Measurements from ENCODE around the gene TBX1. TPM values are rescaled to one million over a fixed set of nuclear protein-coding genes. Genes with fewer than 3 reads are reported as not detected.
"Not testable (repeated sequence)": the region's sequence is repeated elsewhere in the genome, so short reads cannot be mapped to it uniquely, and the experiment has no call there.

TBX1 gene
- total and polyA plus RNA-seq, 2 experiments from 2014 or later: 0.07 TPM; not detected in 1

- H3K27ac ChIP-seq: no peak overlapping the region
- 66% methylated on average over 10 of the region's 45 CpGs for WGBS (ENCODE audit: low lambda C conversion rate, missing lambda C conversion rate)
- H4K20me1 ChIP-seq (ENCODE audit: insufficient read depth, poor library complexity, severe bottlenecking): peaks cover 5% of the 10 kb centered on the region
- no peaks in the 10 kb centered on the region for H3K9me3 ChIP-seq (ENCODE audit: low read depth)
- peaks cover 11% of the 10 kb centered on the region for H3K4me1 ChIP-seq (ENCODE audit: insufficient read depth)
- no peak for TF ChIP-seq CTCF (IDR thresholded peaks at IDR 0.05; ENCODE audit: poor library complexity)
- TF ChIP-seq EZH2 (IDR thresholded peaks at IDR 0.05; ENCODE audit: borderline replicate concordance): peak; percentile 36
- TF ChIP-seq EZH2phosphoT487 (IDR thresholded peaks at IDR 0.05; ENCODE audit: low read depth, severe bottlenecking, unreplicated experiment): no peak
- no peaks in the 10 kb centered on the region for H3K36me3 ChIP-seq (replicated peaks; ENCODE audit: insufficient read depth, low read depth)
- no peak for DNase-seq (ENCODE audit: low spot score)
- H3K4me2 ChIP-seq: no peak overlapping the region
- H3K79me2 ChIP-seq: no peaks in the 10 kb centered on the region
- no peak overlapping the region for H2AFZ ChIP-seq
- H3K4me3 ChIP-seq: no peak overlapping the region
- peaks cover 64% of the 10 kb centered on the region for H3K27me3 ChIP-seq
- no peaks in the 10 kb centered on the region for H3K9me2 ChIP-seq (replicated peaks; ENCODE audit: insufficient read depth)
Observed at GRCh38 chr22:19724927-19725661, 35.5 kb upstream of the TBX1 start.

DNA sequence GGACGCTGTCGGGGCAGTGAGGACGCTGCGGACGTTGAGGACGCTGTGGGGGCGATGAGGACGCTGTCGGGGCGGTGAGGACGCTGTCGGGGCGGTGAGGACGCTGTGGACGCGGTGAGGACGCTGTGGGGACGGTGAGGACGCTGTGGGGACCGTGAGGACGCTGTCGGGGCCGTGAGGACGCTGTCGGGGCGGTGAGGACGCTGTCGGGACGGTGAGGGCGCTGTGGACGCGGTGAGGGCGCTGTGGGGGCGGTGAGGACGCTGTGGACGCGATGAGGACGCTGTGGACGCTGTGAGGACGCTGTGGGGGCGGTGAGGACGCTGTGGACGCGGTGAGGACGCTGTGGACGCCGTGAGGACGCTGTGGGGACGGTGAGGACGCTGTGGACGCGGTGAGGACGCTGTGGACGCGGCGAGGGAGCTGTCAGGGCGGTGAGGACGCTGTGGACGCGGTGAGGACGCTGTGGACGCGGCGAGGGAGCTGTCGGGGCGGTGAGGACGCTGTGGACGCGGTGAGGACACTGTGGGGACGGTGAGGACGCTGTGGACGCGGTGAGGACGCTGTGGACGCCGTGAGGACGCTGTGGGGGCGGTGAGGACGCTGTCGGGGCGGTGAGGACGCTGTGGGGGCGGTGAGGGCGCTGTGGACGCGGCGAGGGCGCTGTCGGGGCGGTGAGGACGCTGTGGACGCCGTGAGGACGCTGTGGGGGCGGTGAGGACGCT lies 34.4 kb upstream of the TBX1 start:
- H3K27me3 ChIP-seq: peaks cover 52% of the 10 kb centered on the region
- not testable (repeated sequence) for H3K27ac ChIP-seq; DNase-seq (ENCODE audit: low spot score); H2AFZ ChIP-seq; H3K9me2 ChIP-seq (replicated peaks; ENCODE audit: insufficient read depth); H3K4me2 ChIP-seq; H4K20me1 ChIP-seq (ENCODE audit: insufficient read depth, poor library complexity, severe bottlenecking); H3K4me3 ChIP-seq; H3K79me2 ChIP-seq; H3K9me3 ChIP-seq (ENCODE audit: low read depth); H3K36me3 ChIP-seq (replicated peaks; ENCODE audit: insufficient read depth, low read depth)
- H3K4me1 ChIP-seq (ENCODE audit: insufficient read depth): peaks cover 11% of the 10 kb centered on the region
- 87% methylated on average over 11 of the region's 96 CpGs for WGBS (ENCODE audit: low lambda C conversion rate, missing lambda C conversion rate)

DNA sequence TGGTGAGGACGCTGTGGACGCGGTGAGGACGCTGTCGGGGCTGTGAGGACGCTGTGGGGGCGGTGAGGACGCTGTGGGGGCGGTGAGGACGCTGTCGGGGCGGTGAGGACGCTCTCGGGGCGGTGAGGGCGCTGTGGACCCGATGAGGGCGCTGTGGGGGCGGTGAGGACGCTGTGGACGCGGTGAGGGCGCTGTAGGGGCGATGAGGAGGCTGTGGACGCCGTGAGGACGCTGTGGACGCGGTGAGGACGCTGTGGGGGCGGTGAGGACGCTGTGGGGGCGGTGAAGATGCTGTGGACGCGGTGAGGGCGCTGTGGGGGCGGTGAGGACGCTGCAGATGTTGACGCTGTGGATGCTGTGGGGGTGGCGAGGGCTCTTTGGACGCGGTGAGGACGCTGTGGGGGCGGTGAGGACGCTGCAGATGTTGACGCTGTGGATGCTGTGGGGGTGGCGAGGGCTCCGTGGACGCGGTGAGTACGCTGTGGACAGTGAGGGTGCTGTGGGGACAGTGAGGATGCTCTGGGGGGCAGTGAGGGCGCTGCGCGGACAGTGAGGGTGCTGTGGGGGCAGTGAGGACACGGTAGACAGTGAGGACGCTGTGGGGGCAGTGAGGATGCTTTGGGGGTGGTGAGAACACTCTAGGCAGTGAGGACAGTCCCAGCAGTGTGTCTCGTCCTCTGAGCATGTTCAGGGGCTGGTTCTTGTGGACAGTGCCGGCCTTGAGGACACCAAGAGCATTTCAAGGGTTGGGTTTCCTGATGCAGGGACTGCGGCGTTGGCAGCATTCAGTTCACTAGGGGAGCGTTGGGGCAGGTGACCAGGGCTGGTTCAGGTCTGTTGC lies 33.0 kb upstream of the TBX1 start:
- no peaks in the 10 kb centered on the region for H3K9me2 ChIP-seq (replicated peaks; ENCODE audit: insufficient read depth)
- H3K79me2 ChIP-seq: no peaks in the 10 kb centered on the region
- H3K4me2 ChIP-seq: no peak overlapping the region
- H3K4me3 ChIP-seq: no peak overlapping the region
- peaks cover 11% of the 10 kb centered on the region for H3K4me1 ChIP-seq (ENCODE audit: insufficient read depth)
- H4K20me1 ChIP-seq (ENCODE audit: insufficient read depth, poor library complexity, severe bottlenecking): peaks cover 5% of the 10 kb centered on the region
- no peak for TF ChIP-seq CTCF (IDR thresholded peaks at IDR 0.05; ENCODE audit: poor library complexity)
- TF ChIP-seq EZH2phosphoT487 (IDR thresholded peaks at IDR 0.05; ENCODE audit: low read depth, severe bottlenecking, unreplicated experiment): no peak
- TF ChIP-seq EZH2 (IDR thresholded peaks at IDR 0.05; ENCODE audit: borderline replicate concordance): no peak
- no peak overlapping the region for H3K27ac ChIP-seq
- DNase-seq (ENCODE audit: low spot score): no peak
- H3K36me3 ChIP-seq (replicated peaks; ENCODE audit: insufficient read depth, low read depth): no peaks in the 10 kb centered on the region
- H3K9me3 ChIP-seq (ENCODE audit: low read depth): no peaks in the 10 kb centered on the region
- H2AFZ ChIP-seq: no peak overlapping the region
- H3K27me3 ChIP-seq: peaks cover 39% of the 10 kb centered on the region
- 82% methylated on average over 19 of the region's 61 CpGs for WGBS (ENCODE audit: low lambda C conversion rate, missing lambda C conversion rate)

Data from hepatocyte (in vitro differentiated cells).